SW 1271 (cell line): ENCODE data around the gene ENO1.
"Not testable (repeated sequence)": the region's sequence is repeated elsewhere in the genome, so short reads cannot be mapped to it uniquely, and the experiment has no call there.

ENCODE experiments used
- DNase-seq, 2 experiments: peaks; one replicate each; lab custom pipeline; 2025; lab: John Stamatoyannopoulos, UW

The ENO1 gene

GRCh38 chr1:8896775-8897174 lies 18.3 kb upstream of the ENO1 start:
- DNase-seq, result not testable (repeated sequence)

- no peak for DNase-seq
These were observed 13.5 kb upstream of the ENO1 start for GRCh38 chr1:8892026-8892425.

GRCh38 chr1:8891401-8891800 lies 12.9 kb upstream of the ENO1 start:
- DNase-seq, result no peak

GRCh38 chr1:8889925-8890785 lies 11.7 kb upstream of the ENO1 start:
- DNase-seq, result peak; percentile 35 to 77

GRCh38 chr1:8889103-8889846 lies 10.8 kb upstream of the ENO1 start:
- no peak for DNase-seq

- DNase-seq, result no peak
These were observed 8.1 kb upstream of the ENO1 start for GRCh38 chr1:8886589-8886988.

GRCh38 chr1:8886031-8886524 lies 7.6 kb upstream of the ENO1 start:
- DNase-seq, result not testable (repeated sequence)

- DNase-seq, result not testable (repeated sequence)
These were observed 5.6 kb upstream of the ENO1 start for GRCh38 chr1:8884105-8884504.

GRCh38 chr1:8883491-8883890 lies 5.0 kb upstream of the ENO1 start:
- DNase-seq, result no peak

- DNase-seq, result peak in 1 of 2 experiments; percentile 52
These were observed 1.6 kb upstream of the ENO1 start for GRCh38 chr1:8879922-8880676.

- no peak for DNase-seq
These were observed 1.0 kb upstream of the ENO1 start for GRCh38 chr1:8879464-8879921.

- peak; percentile 70 to 87 for DNase-seq
These were observed 395 bp upstream of the ENO1 start for GRCh38 chr1:8878698-8879463.

GRCh38 chr1:8876087-8876486 lies 2.4 kb downstream of the ENO1 start:
- no peak for DNase-seq

GRCh38 chr1:8875216-8875861 lies 3.1 kb downstream of the ENO1 start:
- peak in 1 of 2 experiments; percentile 37 for DNase-seq

GRCh38 chr1:8874230-8875201 lies 4.0 kb downstream of the ENO1 start:
- DNase-seq, result peak in 1 of 2 experiments; percentile 22

GRCh38 chr1:8873506-8874229 lies 4.8 kb downstream of the ENO1 start:
- DNase-seq, result peak; percentile 83 to 95

- DNase-seq, result no peak
These were observed 5.5 kb downstream of the ENO1 start for GRCh38 chr1:8873001-8873400.

- no peak for DNase-seq
These were observed 6.5 kb downstream of the ENO1 start for GRCh38 chr1:8871965-8872399.

GRCh38 chr1:8871539-8871935 lies 6.9 kb downstream of the ENO1 start:
- DNase-seq, result no peak
